Spleen (tissue), 11 donors: ENCODE results near the gene DDX28. TPM values are rescaled to one million over a fixed set of nuclear protein-coding genes. Genes with fewer than 3 reads are reported as not detected.
A peak's percentile ranks its signal among the peaks of the same experiment; 100 is the strongest.
"Not testable (repeated sequence)": the region's sequence is repeated elsewhere in the genome, so short reads cannot be mapped to it uniquely, and the experiment has no call there.

Experiments
- DNase-seq: peaks from one replicate; pipeline ENCODE4 v3.0.0-alpha.2; 2020
- H3K27ac ChIP-seq, 8 donors: fragments of 200-600 bp; sonication (generic) in 7 of 8; 1 replicate in 4 of 8; 2 replicates in 4 of 8; pipeline versions ENCODE4 v1.5.0 to v1.8.0; 2016 to 2021; ENCODE audit warnings: inconsistent platforms in 4 of 8, mild to moderate bottlenecking in 4 of 8, moderate library complexity in 1 of 8
- H3K27me3 ChIP-seq, 7 donors: fragments of 200-600 bp; sonication (generic) in 6 of 7; replicated peaks in 1 of 7; 1 replicate in 4 of 7; 2 replicates in 3 of 7; pipeline versions ENCODE4 v1.5.0 to v1.8.0; 2016 to 2021; ENCODE audit warnings: inconsistent platforms in 3 of 7, mild to moderate bottlenecking in 1 of 7
- H3K36me3 ChIP-seq, 6 donors: fragments of 200-600 bp; sonication (generic) in 5 of 6; 1 replicate in 4 of 6; 2 replicates in 2 of 6; pipeline versions ENCODE4 v1.5.0 to v1.8.0; 2016 to 2021; ENCODE audit warnings: inconsistent platforms in 2 of 6
- H3K4me1 ChIP-seq, 6 donors: fragments of 200-600 bp; sonication (generic) in 5 of 6; 1 replicate in 3 of 6; 2 replicates in 3 of 6; pipeline versions ENCODE4 v1.5.0 to v1.8.0; 2016 to 2021; ENCODE audit warnings: inconsistent platforms in 3 of 6
- H3K4me3 ChIP-seq, 8 donors: fragments of 200-600 bp; sonication (generic) in 7 of 8; 1 replicate in 4 of 8; 2 replicates in 4 of 8; pipeline versions ENCODE4 v1.5.0 to v1.8.0; 2016 to 2021; ENCODE audit warnings: inconsistent platforms in 4 of 8, mild to moderate bottlenecking in 4 of 8, moderate library complexity in 2 of 8
- H3K9me3 ChIP-seq, 8 donors: fragments of 200-600 bp; sonication (generic) in 7 of 8; 1 replicate in 4 of 8; 2 replicates in 4 of 8; pipeline versions ENCODE4 v1.5.0 to v1.8.0; 2016 to 2021; ENCODE audit warnings: inconsistent platforms in 4 of 8
- POLR2A ChIP-seq, 3 donors: fragments of 450-650 bp; IDR thresholded peaks; one replicate each; pipeline ENCODE4 v1.5.1; 2017; ENCODE audit warnings: antibody characterized with exemption in 3 of 3, mild to moderate bottlenecking in 1 of 3
- POLR2AphosphoS5 ChIP-seq, 3 donors: sonication (generic); formaldehyde crosslinking; IDR thresholded peaks; one replicate each; pipeline ENCODE4 v1.5.1; 2017; ENCODE audit warnings: antibody characterized with exemption in 3 of 3
- WGBS, 5 donors: extraction: QIAGEN DNeasy Blood & Tissue Kit in 3 of 5; methylation state at CpG; one replicate each; pipeline versions ENCODE4 v1.1.5 to v1.1.7; 2013 to 2018; 5-methylcytosine and 5-hydroxymethylcytosine counted together
- intact Hi-C: fragments of 100-400 bp; cut with DNase I; formaldehyde crosslinking; loops from one replicate; pipeline ENCODE4 v1.15.0; 2023; ENCODE audit warnings: low total_unique reads
- polyA plus RNA-seq, 3 donors: library from polyadenylated mRNA; stranded (reverse); fragments of 200-250 nt; gene quantifications; one replicate each; pipeline ENCODE4 v1.2.1, GENCODE V29; 2013
- small RNA-seq, 4 donors: library from RNA; depleted of rRNA; stranded (forward); fragments of <200 nt; gene quantifications; one replicate each; pipeline ENCODE3, GENCODE V24; 2016
- total RNA-seq, 7 donors: library from RNA; depleted of rRNA in 3 of 7; stranded (reverse); fragments of >200 nt in 3 of 7; fragmentation: NEBNext Ultra II Directional in 4 of 7; extraction: Animal tissue kit (Norgen Biotek cat#: 25700) in 4 of 7; gene quantifications; one replicate each; pipeline versions ENCODE4 v1.1.0 to v1.2.1, GENCODE V29; 2016 to 2021
- TF ChIP-seq, protein P1 (sequence below), 11 experiments: fragments of 200-600 bp in 7 of 11; fragments of 450-650 bp in 4 of 11; sonication (generic) in 4 of 11; IDR thresholded peaks in 8 of 11; conservative IDR thresholded peaks in 3 of 11; 1 replicate in 7 of 11; 2 replicates in 4 of 11; pipeline versions ENCODE4 v1.4.0 to v1.8.0; 2016 to 2021; ENCODE audit warnings: antibody characterized with exemption in 11 of 11, inconsistent platforms in 4 of 11, mild to moderate bottlenecking in 1 of 11
- donor health status: healthy with polysubstance abuse.
- donor health status: DM: no; HTN: no; CAD: no; lungs with moderate emphysema.
- donor health status: DM: no; HTN: no; CAD: no.
- donor health status: Bipolar disorder and iron deficiency.
- donor health status: healthy.
- donor health status: DM: no; HTN: no; CAD: no.
- donor health status: DM: yes; HTN: yes; CAD: no.

DDX28 gene
- total and polyA plus RNA-seq, 10 donors, result 8.6 to 19.0 (median 11.2) TPM

DNA sequence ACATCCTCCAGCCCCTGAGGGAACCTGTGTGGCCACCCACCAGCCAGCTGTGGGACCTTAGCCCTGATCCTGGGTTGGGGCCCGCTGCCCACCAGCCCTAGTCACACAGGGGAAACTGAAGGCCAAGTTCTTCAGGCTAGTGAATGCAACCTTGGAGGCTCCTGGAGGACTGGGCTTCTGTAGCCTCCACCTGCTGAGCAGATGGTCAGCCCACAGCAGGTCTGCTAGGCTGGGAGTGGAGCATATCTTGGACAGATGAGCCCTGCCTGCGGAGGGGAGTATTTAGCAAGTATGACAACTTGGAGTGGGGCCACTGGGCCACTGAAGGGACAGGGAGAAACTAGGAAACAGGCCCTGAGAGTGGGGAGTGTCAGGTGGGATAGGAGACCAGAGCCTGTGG is 46.8 kb downstream of the DDX28 start:
- no peaks in the 10 kb centered on the region for H3K36me3 ChIP-seq
- no peaks in the 10 kb centered on the region for H3K9me3 ChIP-seq
- DNase-seq, result no peak
- H3K4me3 ChIP-seq, result no peak overlapping the region
- no peak overlapping the region for H3K27ac ChIP-seq
- no peaks in the 10 kb centered on the region for H3K27me3 ChIP-seq
- WGBS, 5 donors, result 90 to 100% (median 98%) methylated on average over 1 to 2 of the region's 2 CpGs
- intact Hi-C loops, result no loop called here
- TF ChIP-seq POLR2AphosphoS5 (IDR thresholded peaks at IDR 0.05) (no peak), POLR2A (IDR thresholded peaks at IDR 0.05) (no peak)
- TF ChIP-seq, protein P1, sequence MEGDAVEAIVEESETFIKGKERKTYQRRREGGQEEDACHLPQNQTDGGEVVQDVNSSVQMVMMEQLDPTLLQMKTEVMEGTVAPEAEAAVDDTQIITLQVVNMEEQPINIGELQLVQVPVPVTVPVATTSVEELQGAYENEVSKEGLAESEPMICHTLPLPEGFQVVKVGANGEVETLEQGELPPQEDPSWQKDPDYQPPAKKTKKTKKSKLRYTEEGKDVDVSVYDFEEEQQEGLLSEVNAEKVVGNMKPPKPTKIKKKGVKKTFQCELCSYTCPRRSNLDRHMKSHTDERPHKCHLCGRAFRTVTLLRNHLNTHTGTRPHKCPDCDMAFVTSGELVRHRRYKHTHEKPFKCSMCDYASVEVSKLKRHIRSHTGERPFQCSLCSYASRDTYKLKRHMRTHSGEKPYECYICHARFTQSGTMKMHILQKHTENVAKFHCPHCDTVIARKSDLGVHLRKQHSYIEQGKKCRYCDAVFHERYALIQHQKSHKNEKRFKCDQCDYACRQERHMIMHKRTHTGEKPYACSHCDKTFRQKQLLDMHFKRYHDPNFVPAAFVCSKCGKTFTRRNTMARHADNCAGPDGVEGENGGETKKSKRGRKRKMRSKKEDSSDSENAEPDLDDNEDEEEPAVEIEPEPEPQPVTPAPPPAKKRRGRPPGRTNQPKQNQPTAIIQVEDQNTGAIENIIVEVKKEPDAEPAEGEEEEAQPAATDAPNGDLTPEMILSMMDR (IDR thresholded peaks at IDR 0.05 in 8 of 11, conservative IDR thresholded peaks at IDR 0.05 in 3 of 11), result no peak
- H3K4me1 ChIP-seq, result no peaks in the 10 kb centered on the region

DNA sequence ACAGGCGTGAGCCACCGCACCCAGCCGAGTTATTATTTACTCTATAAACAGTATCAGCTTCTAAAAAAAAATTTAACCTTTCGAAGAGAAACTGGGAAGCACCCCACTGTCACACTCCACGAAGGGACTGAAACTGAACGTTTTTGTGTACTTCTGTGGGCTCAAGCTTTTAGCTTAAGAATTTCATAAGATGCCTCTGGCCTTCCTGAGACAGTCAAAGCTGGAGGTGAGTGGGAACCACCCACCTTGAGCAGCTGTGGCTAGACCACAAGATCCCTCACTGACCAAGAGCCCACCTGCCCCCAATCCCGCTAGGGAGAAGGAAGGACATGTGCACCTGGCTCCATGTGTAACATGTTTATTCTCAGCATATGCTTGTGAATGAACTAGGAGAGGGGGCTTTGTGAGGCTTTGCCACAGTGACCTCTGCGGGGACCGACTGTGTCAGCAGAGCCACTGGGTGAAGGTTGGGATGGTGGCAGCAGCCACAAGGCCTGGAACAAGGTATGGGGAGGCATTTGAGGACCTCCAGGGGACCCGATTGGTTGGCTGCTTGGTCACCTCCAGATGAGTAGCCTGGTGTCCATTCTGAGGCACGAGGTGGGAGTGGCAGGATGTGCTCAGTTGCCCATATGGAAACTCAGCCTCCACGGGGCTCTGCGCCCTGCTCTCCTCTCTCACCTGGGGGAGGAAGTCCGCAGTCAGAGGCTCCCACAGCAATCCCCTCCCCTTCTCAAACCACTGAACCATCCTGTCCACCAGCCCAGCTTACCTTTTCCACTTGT is 47.5 kb downstream of the DDX28 start:
- Histone ChIP-seq H3K27me3 (no peaks in the 10 kb centered on the region), H3K27ac (no peak overlapping the region), H3K36me3 (no peaks in the 10 kb centered on the region), H3K4me1 (no peaks in the 10 kb centered on the region), H3K9me3 (no peaks in the 10 kb centered on the region), H3K4me3 (no peak overlapping the region)
- intact Hi-C loops, result no loop called here
- WGBS, 5 donors, result 65 to 77% (median 74%) methylated on average over 14 of the region's 14 CpGs
- DNase-seq, result peak; percentile 66
- TF ChIP-seq POLR2AphosphoS5 (IDR thresholded peaks at IDR 0.05), result no peak
- no peak for TF ChIP-seq POLR2A (IDR thresholded peaks at IDR 0.05)
- TF ChIP-seq, protein P1 (IDR thresholded peaks at IDR 0.05 in 8 of 11, conservative IDR thresholded peaks at IDR 0.05 in 3 of 11), result no peak

DNA sequence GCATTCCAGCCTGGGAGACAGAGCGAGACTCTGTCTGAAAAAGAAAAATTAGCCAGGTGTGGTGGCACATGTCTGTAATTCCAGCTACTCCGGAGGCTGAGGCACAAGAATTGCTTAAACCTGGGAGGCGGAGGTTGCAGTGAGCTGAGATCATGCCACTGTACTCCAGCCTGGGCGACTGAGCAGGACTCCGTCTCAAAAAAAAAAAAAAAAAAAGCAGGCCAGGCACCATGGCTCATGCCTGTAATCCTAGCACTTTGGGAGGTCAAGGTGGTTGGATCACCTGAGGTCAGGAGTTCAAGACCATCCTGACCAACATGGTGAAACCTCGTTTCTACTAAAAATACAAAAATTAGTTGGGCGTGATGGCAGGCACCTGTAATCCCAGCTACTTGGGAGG is 50.7 kb downstream of the DDX28 start:
- 89 to 98% (median 92%) methylated on average over 7 of the region's 7 CpGs for WGBS, 5 donors
- H3K36me3 ChIP-seq, H3K4me3 ChIP-seq, H3K9me3 ChIP-seq, intact Hi-C loops, H3K27me3 ChIP-seq, H3K27ac ChIP-seq, DNase-seq: not testable (repeated sequence)
- H3K4me1 ChIP-seq, result peaks cover 4 to 19% (median 14%) of the 10 kb centered on the region in 6 donors

DNA sequence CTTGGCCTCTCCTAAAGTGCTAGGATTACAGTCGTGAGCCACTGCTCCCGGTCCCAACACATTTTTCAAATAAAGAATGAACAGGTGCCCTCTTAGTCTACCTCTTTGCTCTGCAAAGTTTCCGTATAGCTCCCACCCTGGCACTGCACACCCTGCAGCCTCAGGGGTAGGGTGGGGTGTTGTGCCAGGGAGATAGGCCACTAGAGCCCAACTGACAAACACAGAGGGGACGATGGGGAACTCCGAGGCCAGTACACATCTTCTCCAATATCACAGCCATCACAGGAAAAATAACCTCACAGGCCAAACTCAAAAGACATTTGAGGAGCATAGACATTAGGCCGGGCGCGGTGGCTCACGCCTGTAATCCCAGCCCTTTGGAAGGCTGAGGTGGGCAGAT is 51.9 kb downstream of the DDX28 start:
- no peaks in the 10 kb centered on the region for H3K36me3 ChIP-seq
- H3K9me3 ChIP-seq, result no peaks in the 10 kb centered on the region
- 93 to 96% (median 96%) methylated on average over 9 of the region's 9 CpGs for WGBS, 5 donors
- peaks cover 16 to 31% (median 26%) of the 10 kb centered on the region in 6 donors for H3K4me1 ChIP-seq
- no peak overlapping the region for H3K27ac ChIP-seq
- intact Hi-C loops, result no loop called here
- no peak for DNase-seq
- TF ChIP-seq, protein P1 (IDR thresholded peaks at IDR 0.05 in 8 of 11, conservative IDR thresholded peaks at IDR 0.05 in 3 of 11), result no peak
- no peak for TF ChIP-seq POLR2A (IDR thresholded peaks at IDR 0.05)
- H3K27me3 ChIP-seq, result no peaks in the 10 kb centered on the region
- H3K4me3 ChIP-seq, result no peak overlapping the region

Small RNA genes within 50 kb of the gene (small RNA-seq; reads per million reads assigned to genes)
- 0 reads per million in 4 donors for gene RNU6-359P

Other genes starting within 250 kb of the DDX28 start
- 10 to 100 TPM; 19.7 to 38.6 (median 25.9) TPM for gene RANBP10, start 216.7 kb downstream of the DDX28 start, total RNA-seq
- 10 to 100 TPM in 1 of 3 donors, 1 to 10 TPM in 2; 6.6 to 10.7 (median 8.1) TPM for gene RANBP10, start 216.7 kb downstream of the DDX28 start, polyA plus RNA-seq
- 1 to 10 TPM in 1 of 7 donors, under 1 TPM in 6; 0.44 to 2.7 (median 0.80) TPM for gene TSNAXIP1, start 216.3 kb downstream of the DDX28 start, total RNA-seq
- 1 to 10 TPM; 1.0 to 2.3 (median 1.9) TPM for gene TSNAXIP1, start 216.3 kb downstream of the DDX28 start, polyA plus RNA-seq
- 10 to 100 TPM; 23.5 to 80.7 (median 35.7) TPM for gene THAP11, start 180.9 kb downstream of the DDX28 start, total RNA-seq
- 10 to 100 TPM; 19.9 to 31.7 (median 24.3) TPM for gene THAP11, start 180.9 kb downstream of the DDX28 start, polyA plus RNA-seq
- gene NUTF2, start 176.3 kb downstream of the DDX28 start, total RNA-seq, result 10 to 100 TPM; 38.8 to 64.3 (median 48.6) TPM
- gene NUTF2, start 176.3 kb downstream of the DDX28 start, polyA plus RNA-seq, result 100 to 1,000 TPM in 1 of 3 donors, 10 to 100 TPM in 2; 92.3 to 116 (median 97.0) TPM
- gene CENPT, start 175.5 kb downstream of the DDX28 start, total RNA-seq, result 10 to 100 TPM; 43.2 to 82.9 (median 50.8) TPM
- gene CENPT, start 175.5 kb downstream of the DDX28 start, polyA plus RNA-seq, result 100 to 1,000 TPM in 1 of 3 donors, 10 to 100 TPM in 2; 47.2 to 101 (median 91.3) TPM
- gene EDC4, start 150.2 kb downstream of the DDX28 start, total RNA-seq, result 10 to 100 TPM; 51.7 to 71.3 (median 63.2) TPM
- gene EDC4, start 150.2 kb downstream of the DDX28 start, polyA plus RNA-seq, result 10 to 100 TPM; 27.6 to 45.0 (median 39.6) TPM
- gene NRN1L, start 138.3 kb downstream of the DDX28 start, total RNA-seq, result 1 to 10 TPM in 3 of 7 donors, under 1 TPM in 2, not detected in 2; 0.60 to 6.2 (median 1.2) TPM
- 1 to 10 TPM; 2.5 to 4.4 (median 3.4) TPM for gene NRN1L, start 138.3 kb downstream of the DDX28 start, polyA plus RNA-seq
- gene PSKH1, start 130.0 kb downstream of the DDX28 start, total RNA-seq, result 10 to 100 TPM; 13.0 to 31.3 (median 26.0) TPM
- gene PSKH1, start 130.0 kb downstream of the DDX28 start, polyA plus RNA-seq, result 10 to 100 TPM in 1 of 3 donors, 1 to 10 TPM in 2; 5.0 to 16.2 (median 6.8) TPM
- gene CTRL, start 91.4 kb downstream of the DDX28 start, total RNA-seq, result 1 to 10 TPM; 2.0 to 8.5 (median 4.6) TPM
- gene CTRL, start 91.4 kb downstream of the DDX28 start, polyA plus RNA-seq, result 10 to 100 TPM in 1 of 3 donors, 1 to 10 TPM in 2; 2.7 to 10.3 (median 4.8) TPM
- 100 to 1,000 TPM in 6 of 7 donors, 10 to 100 TPM in 1; 80.3 to 152 (median 128) TPM for gene PSMB10, start 86.4 kb downstream of the DDX28 start, total RNA-seq
- 100 to 1,000 TPM; 207 to 236 (median 236) TPM for gene PSMB10, start 86.4 kb downstream of the DDX28 start, polyA plus RNA-seq
- 10 to 100 TPM in 5 of 7 donors, 1 to 10 TPM in 2; 5.2 to 28.5 (median 13.7) TPM for gene LCAT, start 79.1 kb downstream of the DDX28 start, total RNA-seq
- gene LCAT, start 79.1 kb downstream of the DDX28 start, polyA plus RNA-seq, result 10 to 100 TPM in 2 of 3 donors, 1 to 10 TPM in 1; 8.5 to 51.6 (median 40.2) TPM
- gene SLC12A4, start 54.6 kb downstream of the DDX28 start, total RNA-seq, result 10 to 100 TPM; 23.1 to 68.5 (median 38.6) TPM
- gene SLC12A4, start 54.6 kb downstream of the DDX28 start, polyA plus RNA-seq, result 10 to 100 TPM in 1 of 3 donors, 1 to 10 TPM in 2; 4.6 to 27.4 (median 8.9) TPM
- 1 to 10 TPM in 4 of 7 donors, under 1 TPM in 3; 0.57 to 2.2 (median 1.4) TPM for gene DPEP3, start 42.7 kb downstream of the DDX28 start, total RNA-seq
- under 1 TPM; 0.26 to 0.49 (median 0.43) TPM for gene DPEP3, start 42.7 kb downstream of the DDX28 start, polyA plus RNA-seq
- gene DPEP2, start 23.7 kb downstream of the DDX28 start, total RNA-seq, result 10 to 100 TPM; 18.6 to 79.6 (median 30.4) TPM
- gene DPEP2, start 23.7 kb downstream of the DDX28 start, polyA plus RNA-seq, result 10 to 100 TPM; 21.7 to 31.0 (median 24.7) TPM
- not detected for gene DPEP2NB, start 7.3 kb downstream of the DDX28 start, total RNA-seq
- gene DPEP2NB, start 7.3 kb downstream of the DDX28 start, polyA plus RNA-seq, result not detected
- gene DUS2, start 52 bp upstream of the DDX28 start, total RNA-seq, result 10 to 100 TPM; 22.3 to 31.7 (median 27.6) TPM
- 10 to 100 TPM; 17.4 to 28.8 (median 25.2) TPM for gene DUS2, start 52 bp upstream of the DDX28 start, polyA plus RNA-seq
- gene NFATC3, start 62.1 kb upstream of the DDX28 start, total RNA-seq, result 10 to 100 TPM; 64.4 to 89.7 (median 68.5) TPM
- gene NFATC3, start 62.1 kb upstream of the DDX28 start, polyA plus RNA-seq, result 10 to 100 TPM; 12.4 to 13.1 (median 12.7) TPM
- under 1 TPM in 5 of 7 donors, not detected in 2; 0.20 to 0.35 (median 0.27) TPM for gene ESRP2, start 212.9 kb upstream of the DDX28 start, total RNA-seq
- under 1 TPM; 0.02 to 0.16 (median 0.09) TPM for gene ESRP2, start 212.9 kb upstream of the DDX28 start, polyA plus RNA-seq
- 10 to 100 TPM; 26.1 to 40.4 (median 35.7) TPM for gene PLA2G15, start 222.1 kb upstream of the DDX28 start, total RNA-seq
- gene PLA2G15, start 222.1 kb upstream of the DDX28 start, polyA plus RNA-seq, result 1 to 10 TPM; 6.3 to 8.5 (median 7.9) TPM
- gene SLC7A6, start 241.3 kb upstream of the DDX28 start, total RNA-seq, result 10 to 100 TPM; 24.9 to 62.8 (median 50.7) TPM
- 10 to 100 TPM in 2 of 3 donors, 1 to 10 TPM in 1; 9.8 to 12.3 (median 11.6) TPM for gene SLC7A6, start 241.3 kb upstream of the DDX28 start, polyA plus RNA-seq